Measurements from ENCODE around the gene USP5.
"Not testable (repeated sequence)": the region's sequence is repeated elsewhere in the genome, so short reads cannot be mapped to it uniquely, and the experiment has no call there.

The USP5 gene

DNA sequence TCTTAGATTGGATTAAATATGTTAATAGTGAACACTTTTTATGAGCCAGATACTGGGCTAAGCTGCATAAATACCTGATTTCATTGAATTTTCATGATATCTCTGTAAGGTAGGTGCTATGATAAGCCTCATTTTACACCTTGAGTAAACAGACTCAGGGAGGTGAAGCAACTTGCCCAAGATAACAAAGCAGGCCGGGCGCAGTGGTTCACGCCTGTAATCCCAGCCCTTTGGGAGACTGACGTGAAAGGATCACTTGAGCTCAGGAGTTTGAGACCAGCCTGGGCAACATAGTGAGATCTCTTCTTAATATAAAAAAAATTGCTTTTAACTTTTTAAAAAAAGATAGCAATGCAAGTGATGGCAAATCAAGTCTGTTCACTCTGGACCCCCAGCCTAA is 9.9 kb upstream of the USP5 start:
- no peak for DNase-seq

DNA sequence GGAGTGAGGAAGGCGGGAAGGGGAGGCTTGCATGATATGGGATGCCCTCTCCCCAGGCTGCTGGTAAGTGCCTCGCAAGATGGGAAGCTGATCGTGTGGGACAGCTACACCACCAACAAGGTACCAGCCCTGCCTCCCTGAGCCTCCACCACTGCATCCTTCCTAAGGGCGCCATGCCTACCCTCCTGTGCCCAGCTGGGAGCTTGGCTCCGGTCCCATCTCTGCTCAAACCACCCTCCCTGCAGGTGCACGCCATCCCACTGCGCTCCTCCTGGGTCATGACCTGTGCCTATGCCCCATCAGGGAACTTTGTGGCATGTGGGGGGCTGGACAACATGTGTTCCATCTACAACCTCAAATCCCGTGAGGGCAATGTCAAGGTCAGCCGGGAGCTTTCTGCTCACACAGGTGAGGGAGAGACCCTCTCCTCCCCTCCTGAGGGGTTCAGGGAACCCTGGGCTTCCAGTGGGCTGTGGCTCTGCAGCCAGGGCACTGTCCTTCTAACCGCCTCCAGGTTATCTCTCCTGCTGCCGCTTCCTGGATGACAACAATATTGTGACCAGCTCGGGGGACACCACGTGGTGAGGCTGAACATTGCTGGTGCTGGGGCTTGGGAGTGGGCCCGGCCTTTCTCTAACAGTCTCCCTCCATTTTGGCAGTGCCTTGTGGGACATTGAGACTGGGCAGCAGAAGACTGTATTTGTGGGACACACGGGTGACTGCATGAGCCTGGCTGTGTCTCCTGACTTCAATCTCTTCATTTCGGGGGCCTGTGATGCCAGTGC is 8.6 kb upstream of the USP5 start:
- no peak for DNase-seq

DNA sequence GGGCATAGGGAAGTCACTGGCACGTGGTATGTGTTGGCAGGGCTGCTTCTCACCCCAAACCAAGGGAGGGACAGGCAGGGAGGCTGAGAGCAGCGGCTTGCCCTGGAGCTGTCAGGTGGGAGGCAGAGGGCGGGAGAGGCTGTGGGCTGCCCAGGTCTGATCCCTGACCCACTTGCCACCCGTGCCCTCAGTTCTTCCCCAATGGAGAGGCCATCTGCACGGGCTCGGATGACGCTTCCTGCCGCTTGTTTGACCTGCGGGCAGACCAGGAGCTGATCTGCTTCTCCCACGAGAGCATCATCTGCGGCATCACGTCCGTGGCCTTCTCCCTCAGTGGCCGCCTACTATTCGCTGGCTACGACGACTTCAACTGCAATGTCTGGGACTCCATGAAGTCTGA is 6.6 kb upstream of the USP5 start:
- no peak for DNase-seq

DNA sequence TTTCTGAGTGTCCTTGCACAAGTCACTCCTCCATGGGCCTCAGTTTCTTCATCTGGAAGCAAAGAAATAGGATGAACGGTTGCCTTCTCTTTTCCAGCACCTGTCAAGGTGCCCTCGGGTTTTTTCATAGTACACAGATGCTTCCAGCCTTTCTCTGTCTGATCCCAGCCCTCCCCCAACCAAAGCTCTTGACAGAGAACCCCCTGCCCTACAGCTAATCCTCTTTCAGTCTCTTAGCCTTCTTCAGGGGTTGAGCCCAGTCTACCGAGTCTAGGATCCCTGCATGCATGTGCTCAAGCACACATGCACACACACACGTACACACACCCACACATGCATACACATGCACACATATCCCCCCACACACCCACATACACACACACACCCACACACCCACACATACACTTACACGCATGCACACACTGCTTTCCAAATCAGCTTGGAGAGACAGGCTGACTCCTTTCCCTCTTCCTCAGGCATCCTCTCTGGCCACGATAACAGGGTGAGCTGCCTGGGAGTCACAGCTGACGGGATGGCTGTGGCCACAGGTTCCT is 5.6 kb upstream of the USP5 start:
- DNase-seq = no peak

DNA sequence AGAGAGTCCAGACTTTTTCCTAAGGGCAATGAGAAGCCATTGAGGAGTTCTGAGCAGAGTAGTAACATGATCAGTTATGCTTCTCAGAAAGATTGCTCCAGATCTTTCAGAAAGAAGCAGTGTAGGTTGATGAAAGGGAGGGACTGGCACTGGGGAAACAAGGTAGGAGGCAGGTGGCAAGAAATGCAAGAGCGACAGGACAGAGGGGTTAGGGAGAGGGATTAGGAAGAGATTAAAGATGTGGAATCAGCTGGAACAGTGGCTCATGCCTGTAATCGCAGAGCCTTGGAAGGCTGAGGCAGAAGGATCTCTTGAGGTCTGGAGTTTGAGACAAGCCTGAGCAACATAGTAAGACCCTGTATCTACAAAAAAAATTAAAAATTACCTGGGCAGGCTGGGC is 4.3 kb upstream of the USP5 start:
- DNase-seq = no peak

DNA sequence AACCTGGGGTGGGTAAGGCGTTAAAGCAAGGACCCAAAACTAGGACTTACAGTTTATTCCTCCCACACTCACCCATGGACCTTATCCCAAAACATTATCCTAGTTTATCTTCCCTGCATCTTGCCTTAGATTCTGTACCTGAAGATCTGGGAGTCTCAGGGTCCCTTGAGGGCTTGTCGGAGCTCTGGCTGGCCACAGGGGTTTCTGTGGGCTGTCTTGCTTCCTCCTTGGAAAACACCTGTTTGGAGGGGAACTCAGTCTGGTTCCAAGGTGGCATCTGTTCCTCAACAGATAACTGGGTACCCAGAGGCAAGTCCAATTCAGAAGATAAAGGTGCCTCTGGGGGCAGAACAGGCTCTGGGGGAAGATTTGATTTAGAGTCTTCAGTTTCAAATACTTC is 2.5 kb upstream of the USP5 start:
- DNase-seq = no peak

DNA sequence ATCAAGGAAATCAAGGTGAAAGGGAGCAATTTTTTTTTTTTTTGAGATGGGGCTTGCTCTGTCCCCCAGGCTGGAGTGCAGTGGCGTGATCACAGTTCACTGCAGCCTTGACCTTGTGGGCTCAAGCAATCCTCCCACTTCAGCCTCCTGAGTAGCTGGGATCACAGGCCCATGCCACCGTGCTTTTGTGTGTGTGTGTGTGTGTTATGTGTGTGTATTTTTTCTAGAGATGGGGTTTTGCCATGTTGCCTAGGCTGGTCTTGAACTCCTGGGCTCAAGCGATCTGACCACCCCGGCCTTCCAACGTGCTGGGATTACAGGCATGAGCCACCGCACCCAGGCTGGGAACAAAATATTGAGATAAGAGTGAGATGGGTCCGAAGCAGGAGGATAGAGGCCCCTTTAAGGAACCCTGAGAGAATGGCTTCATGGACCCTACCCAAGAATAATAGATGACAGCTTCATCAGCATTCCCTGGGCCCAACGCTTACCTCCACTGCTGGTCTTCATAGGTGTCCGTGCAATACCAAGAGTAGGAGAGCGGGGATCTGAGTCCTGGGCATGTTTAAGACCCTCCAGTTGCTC is 1.9 kb upstream of the USP5 start:
- DNase-seq = no peak

DNA sequence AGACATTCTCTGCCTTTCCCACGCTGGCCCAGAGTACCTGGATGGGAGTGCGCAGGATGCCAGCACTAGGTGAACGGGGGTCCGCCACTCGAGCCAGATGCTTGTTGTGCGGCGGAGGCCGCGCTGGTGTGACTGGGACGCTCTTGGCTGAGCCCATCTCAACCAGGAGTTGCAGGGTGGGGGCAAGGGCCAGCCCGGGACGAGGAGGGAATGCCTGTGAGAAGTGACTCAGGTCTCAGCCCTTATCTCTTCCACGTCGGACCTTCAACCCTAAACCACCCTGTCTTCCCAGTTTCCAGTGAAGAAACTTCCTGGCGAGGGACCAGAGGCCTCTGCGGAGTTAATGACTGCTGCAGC is 1.2 kb upstream of the USP5 start:
- DNase-seq = no peak

DNA sequence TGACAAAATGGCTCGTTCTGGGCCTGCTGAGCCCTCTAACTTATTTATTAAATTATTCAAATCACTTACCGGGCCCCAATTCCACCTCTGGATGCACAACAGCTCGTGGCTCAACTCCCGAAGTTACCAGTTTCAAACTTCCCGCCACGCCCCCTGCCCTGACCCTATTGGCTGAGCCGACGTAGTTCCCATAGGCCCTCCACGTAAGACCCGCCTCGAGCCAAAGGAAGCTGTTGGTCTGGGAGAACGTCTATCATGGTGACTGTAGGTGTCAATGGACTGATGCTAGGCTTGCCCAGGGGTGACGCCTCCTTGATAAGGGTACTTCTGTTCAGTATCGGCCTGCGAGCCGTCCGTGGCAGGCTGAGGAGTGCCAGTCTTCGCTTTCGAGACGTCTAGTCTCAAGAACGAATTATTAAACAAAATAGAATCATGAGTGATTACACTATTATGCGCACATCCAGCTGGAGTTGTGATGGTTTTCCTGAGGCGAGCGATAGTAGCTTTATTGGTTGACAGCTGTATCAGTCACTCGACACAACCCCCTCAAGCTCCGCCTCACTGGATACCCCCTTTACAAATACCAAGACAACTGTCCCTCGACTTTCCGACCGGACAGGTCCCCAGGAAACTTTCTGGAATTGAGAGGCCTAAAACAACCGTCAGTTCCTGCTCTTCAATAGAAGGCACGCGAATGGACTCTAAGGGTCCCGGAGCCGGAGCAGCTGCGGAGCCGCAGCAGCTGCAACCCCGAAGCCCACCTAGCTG is 613 bp upstream of the USP5 start, which contains the start of gene CDCA3:
TSS of gene CDCA3 (minus strand) at position 134 of the 768 bp plus-strand sequence. CDS start 334 bp downstream, outside the sequence.
- peak; percentile 99 for DNase-seq

DNA sequence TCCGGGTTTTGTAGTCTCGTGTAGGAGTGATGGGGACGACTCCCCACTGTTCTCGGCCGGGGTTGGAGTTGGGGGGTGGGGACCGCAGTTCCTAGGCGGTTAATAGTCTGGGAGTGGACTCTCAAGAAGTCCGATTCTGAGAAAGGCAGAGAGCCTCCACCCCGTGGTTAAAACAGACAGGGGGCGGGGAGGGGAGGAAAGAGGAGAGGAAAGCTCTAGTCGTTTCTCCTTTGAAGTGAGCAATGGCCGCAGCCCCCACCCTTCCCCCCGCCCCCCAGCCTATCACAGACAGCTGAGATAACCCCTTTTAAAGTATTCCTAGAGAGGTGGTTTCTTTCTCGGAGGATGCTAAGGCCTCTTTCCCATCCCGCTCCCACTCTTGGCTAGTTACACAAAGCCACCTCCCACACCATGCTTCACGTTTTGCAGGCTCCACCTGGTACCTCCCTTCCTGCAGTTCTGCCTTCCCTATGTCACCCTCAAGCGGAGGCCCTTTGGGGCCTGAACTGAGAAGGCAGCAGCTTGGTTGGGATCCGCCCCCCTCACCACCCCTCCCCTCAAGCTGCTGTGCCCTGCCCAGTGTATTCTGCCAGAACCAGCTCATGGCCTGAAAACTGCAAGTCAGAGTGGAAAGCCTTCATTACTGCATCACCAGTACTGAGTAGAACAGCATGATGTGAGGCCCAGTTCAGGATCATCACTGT is 853 bp downstream of the USP5 start:
- DNase-seq = peak; percentile 22

DNA sequence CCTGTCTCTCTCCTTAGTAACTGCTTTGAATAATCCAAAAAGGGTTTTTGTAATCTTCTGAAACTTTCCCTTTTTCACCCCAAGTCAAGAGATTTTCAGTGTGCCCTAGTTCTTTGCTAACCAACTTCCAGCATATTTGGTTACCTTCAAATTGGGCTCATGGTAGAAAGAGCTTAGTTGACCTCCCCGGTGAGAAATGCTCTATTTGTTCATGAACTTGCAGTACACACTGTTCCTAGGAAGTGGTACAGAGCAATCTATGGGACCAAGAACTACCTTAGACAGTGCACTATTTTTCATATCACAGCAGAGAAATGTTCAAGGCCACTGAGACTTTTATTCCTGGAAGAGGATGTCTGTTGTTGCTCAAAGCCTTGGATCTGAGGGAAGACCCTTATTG is 1.7 kb downstream of the USP5 start:
- DNase-seq = no peak

DNA sequence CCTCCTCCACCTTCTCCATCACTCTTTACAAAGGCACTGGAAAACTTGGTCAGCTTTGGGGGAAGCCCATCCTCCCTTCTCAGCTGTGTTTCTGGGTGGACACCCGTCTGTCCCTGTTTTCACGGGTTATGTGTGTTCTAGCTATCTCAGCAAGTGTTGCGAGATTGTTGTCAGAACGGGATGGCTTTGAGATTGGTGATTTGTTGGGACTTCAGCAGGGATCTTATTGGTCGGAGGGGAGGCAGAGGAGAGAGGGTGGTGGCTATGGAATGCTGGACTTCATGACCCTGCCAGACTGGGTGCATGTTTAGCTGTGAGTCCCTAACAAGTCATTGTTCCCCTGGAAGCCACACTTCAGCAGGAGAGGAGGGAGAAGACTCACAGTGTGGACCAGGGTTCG is 2.1 kb downstream of the USP5 start:
- no peak for DNase-seq

DNA sequence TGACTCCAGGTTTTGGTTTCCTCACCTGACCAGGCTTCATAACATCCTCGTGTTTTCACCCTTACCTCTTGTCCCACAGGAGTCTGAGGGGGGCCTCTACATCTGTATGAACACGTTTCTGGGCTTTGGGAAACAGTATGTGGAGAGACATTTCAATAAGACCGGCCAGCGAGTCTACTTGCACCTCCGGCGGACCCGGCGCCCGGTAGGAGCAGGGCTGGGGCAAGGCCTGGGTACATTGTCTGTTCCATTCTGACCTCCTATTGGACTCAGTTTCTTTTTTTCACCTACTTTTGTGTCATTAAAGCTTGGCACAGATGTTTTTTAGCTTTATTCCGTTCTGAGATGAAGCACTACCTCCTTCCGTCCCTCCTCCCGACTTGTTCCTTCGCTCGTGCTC is 3.4 kb downstream of the USP5 start:
- DNase-seq = no peak

DNA sequence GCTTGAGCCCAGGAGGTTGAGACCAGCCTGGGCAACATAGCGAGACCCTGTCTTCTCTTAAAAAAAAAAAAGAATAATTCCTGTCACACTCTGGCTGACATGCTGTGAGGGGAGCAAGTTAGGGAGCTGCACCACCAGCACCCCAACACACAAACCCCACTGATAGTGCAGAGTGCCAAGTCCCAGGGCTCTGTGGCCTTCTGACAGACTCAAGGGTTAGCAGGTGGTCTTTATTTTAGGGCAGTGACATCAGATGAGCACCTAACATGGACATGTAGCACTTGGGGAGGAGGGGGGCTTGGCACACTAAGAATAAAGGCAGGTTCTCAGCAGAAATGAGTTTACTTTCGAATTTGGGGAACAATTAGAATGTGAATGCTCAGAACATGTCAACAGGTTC is 6.8 kb downstream of the USP5 start:
- DNase-seq = no peak

DNA sequence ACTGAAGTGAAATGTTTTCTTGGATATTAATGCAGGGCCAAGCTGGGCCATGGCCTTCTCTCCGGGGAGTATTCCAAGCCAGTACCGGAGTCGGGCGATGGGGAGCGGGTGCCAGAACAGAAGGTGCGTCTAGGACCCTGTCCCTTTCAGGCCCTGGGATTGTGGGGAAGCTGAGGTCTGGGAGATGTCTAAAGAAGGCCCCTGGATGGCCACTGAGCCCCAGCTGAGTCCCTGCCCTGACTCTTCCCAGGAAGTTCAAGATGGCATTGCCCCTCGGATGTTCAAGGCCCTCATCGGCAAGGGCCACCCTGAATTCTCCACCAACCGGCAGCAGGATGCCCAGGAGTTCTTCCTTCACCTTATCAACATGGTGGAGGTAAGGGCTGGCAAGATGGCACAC is 8.2 kb downstream of the USP5 start:
- DNase-seq = no peak

DNA sequence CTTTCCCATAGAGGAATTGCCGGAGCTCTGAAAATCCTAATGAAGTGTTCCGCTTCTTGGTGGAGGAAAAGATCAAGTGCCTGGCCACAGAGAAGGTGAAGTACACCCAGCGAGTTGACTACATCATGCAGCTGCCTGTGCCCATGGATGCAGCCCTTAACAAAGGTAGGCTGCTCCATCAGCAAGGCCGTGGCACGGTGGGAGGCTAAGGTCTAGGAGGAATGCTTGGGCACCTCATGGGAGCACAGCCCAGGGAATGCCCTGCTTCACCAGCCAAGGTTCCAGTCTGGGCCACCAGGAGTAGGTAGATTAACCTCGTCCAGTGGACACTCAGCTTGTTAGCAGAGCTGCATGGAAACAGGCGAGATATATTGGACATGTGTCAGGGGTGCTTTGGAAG is 9.0 kb downstream of the USP5 start:
- no peak for DNase-seq

DNA sequence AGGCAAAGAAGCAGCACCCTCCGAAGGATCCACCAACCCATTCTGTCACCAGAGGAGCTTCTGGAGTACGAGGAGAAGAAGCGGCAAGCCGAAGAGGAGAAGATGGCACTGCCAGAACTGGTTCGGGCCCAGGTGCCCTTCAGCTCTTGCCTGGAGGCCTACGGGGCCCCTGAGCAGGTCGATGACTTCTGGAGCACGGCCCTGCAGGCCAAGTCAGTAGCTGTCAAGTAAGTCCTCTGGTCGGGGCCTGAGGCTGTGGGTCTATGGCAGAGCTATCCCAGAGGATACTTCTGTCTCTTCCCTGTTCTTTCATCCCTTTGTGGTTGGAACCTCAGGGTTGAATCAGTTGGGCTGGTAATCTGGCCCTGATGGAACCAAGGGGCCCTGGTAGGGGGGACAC is 9.4 kb downstream of the USP5 start:
- no peak for DNase-seq

DNA sequence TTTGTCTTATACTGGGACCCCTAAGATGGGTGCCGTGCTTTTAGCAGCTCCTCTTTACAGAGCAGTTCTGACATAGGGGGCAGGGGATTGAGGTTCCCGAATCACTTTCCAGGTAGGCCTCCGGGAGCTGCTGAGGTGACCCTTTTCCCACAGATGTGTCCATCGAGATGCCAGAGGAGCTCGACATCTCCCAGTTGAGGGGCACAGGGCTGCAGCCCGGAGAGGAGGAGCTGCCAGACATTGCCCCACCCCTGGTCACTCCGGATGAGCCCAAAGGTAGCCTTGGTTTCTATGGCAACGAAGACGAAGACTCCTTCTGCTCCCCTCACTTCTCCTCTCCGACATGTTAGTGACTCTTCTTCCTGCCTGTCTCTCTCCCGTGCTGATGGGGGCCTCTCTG is 11.1 kb downstream of the USP5 start:
- DNase-seq = no peak

DNA sequence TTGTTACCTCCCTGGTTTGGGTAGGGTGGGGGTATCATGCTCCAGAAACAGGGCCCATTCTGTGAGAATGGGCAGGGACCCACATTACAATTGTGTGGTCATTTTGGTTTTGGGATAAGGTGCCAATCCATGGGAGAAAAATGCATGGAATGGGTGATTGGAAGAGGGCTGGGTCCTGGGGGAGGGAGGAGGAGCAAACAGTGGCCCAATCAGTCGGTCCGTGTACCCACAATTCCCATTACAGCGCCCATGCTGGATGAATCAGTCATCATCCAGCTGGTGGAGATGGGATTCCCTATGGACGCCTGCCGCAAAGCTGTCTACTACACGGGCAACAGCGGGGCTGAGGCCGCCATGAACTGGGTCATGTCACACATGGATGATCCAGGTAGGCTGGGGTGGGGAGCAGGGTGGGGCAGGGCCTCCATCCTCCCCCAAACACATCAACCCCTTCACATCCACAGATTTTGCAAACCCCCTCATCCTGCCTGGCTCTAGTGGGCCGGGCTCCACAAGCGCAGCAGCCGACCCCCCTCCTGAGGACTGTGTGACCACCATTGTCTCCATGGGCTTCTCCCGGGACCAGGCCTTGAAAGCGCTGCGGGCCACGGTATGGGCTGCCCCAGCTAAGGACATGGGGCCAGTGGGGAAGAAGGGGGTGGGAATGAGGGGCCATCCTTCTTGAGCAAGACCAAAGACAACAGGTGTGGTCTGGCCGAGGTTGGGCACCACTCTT is 11.8 kb downstream of the USP5 start:
- DNase-seq = no peak

DNA sequence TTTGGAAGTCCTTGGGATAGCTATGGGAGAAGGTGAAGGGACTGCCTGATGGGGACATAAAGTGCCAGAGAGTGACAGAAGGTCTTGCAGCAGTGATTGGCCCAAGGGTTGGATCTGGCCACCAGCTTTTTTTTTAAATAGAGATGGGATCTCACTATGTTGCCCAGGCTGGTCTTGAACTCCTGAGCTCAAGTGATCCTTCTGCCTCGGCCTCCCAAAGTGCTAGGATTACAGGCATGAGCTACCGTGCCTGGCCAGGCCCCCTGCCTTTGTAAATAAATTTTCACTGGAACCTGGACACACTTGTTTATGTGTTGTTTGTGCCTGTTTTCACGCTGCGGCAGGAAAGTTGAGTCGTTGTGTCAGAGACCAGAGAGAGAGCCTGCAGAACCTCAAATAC is 13.4 kb downstream of the USP5 start:
- DNase-seq = not testable (repeated sequence)

DNA sequence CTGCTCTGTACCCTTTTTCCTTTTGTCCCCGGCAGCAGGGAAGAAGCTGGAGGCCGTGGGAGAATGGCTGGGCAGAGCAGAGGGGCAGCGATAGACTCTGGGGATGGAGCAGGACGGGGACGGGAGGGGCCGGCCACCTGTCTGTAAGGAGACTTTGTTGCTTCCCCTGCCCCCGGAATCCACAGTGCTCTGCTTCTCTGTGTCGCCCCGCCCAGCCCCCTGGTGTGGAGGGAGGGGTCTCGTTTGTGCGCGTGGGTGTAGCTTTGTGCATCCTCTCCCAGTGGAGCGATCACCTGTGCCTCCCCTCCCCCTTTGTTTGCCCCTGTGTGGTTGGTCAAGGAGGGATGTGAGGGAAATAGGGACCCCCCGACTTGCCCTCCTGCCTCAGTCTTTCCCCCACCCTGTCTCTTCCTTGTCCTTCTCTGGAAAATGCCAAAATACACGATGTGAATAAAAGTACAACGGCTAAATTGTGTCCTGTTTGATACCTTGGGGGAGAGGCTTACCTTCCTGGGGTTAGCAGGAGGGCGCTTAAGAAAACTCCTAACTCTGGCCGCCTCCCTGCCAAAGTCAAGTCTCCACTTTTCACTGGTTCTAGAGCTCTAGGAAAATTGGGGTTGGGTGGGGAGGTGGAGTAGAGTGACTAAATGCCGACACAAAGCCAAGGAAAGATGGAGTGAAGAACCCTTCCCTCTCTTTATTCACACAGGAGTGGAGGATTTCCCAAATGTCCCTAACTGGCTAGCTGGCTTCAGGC is 14.4 kb downstream of the USP5 start:
- DNase-seq = no peak

DNA sequence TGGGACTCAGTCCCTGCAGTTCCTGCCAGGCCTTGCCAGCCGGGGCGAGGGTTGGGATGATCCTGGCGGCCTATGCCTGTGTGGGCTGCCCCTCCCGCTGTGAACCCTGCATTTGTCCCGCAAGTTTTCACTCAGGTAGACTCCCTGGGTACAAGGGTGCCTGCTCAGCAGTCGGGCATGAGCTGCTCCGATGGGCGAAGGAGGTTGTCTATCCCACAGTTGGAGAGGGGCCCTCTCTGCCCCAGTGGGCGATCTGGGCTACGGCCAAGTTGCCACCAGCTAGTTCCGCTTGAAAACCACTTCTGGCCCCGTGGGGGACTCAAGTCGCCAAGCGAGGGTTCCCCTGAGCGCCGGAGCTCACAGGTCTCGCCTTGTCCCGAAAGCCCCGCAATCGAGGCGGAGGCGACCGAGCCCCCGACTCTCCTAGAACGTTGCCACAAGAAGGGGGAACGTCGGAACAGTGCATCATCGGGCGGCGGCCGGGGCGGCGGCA is 15.0 kb downstream of the USP5 start:
- no peak for DNase-seq
